GM23338 (cell line): ENCODE results near the gene SRPX2. TPM values are rescaled to one million over a fixed set of nuclear protein-coding genes. Genes with fewer than 3 reads are reported as not detected.

Experiments used
- ATAC-seq: fragments of 200-7000 bp; cut with Tn5 transposase; 3 replicates; pipeline ENCODE4 v1.9.1; 2020
- DNase-seq: peaks from one replicate; pipeline ENCODE4 v3.0.0-alpha.2; 2015; ENCODE audit warnings: low spot score
- H2AFZ ChIP-seq: fragments of 200-600 bp; sonication (generic); 2 replicates; pipeline ENCODE4 v1.8.0; 2016; ENCODE audit warnings: antibody characterized with exemption, mild to moderate bottlenecking, moderate library complexity
- H3F3A ChIP-seq: fragments of 200-600 bp; sonication (generic); replicated peaks from 2 replicates; pipeline ENCODE4 v1.8.0; 2017; ENCODE audit warnings: antibody characterized with exemption, mixed run types, low read depth
- H3K27ac ChIP-seq: fragments of 200-600 bp; sonication (generic); 2 replicates; pipeline ENCODE4 v1.6.1; 2016; ENCODE audit warnings: low read depth
- H3K27me3 ChIP-seq: fragments of 200-600 bp; sonication (generic); 2 replicates; pipeline ENCODE4 v1.8.0; 2016; ENCODE audit warnings: mild to moderate bottlenecking, mixed run types, moderate library complexity; ENCODE audit not compliant: insufficient read depth
- H3K36me3 ChIP-seq: fragments of 200-600 bp; sonication (generic); 2 replicates; pipeline ENCODE4 v1.8.0; 2016; ENCODE audit warnings: mild to moderate bottlenecking; ENCODE audit not compliant: insufficient read depth
- H3K4me1 ChIP-seq: fragments of 200-600 bp; sonication (generic); 2 replicates; pipeline ENCODE4 v1.8.0; 2016; ENCODE audit warnings: mild to moderate bottlenecking, moderate library complexity; ENCODE audit not compliant: insufficient read depth
- H3K4me2 ChIP-seq: fragments of 200-600 bp; sonication (generic); 2 replicates; pipeline ENCODE4 v1.7.1; 2017; ENCODE audit warnings: mixed run types
- H3K4me3 ChIP-seq: fragments of 200-600 bp; sonication (generic); 2 replicates; pipeline ENCODE4 v1.6.1; 2016; ENCODE audit warnings: mixed run types
- H3K79me2 ChIP-seq: fragments of 200-600 bp; sonication (generic); replicated peaks from 2 replicates; pipeline ENCODE4 v1.8.0; 2017; ENCODE audit warnings: mild to moderate bottlenecking; ENCODE audit not compliant: insufficient read depth
- H3K9me2 ChIP-seq: fragments of 200-600 bp; sonication (generic); 2 replicates; pipeline ENCODE4 v1.8.0; 2017; ENCODE audit not compliant: insufficient read depth
- H4K20me1 ChIP-seq: fragments of 200-600 bp; sonication (generic); replicated peaks from 2 replicates; pipeline ENCODE4 v1.8.0; 2017; ENCODE audit warnings: mild to moderate bottlenecking; ENCODE audit not compliant: insufficient read depth
- H3K27ac Mint-ChIP-seq: 2 replicates; pipeline ENCODE4 v1.8.0; 2020; ENCODE audit warnings: inconsistent platforms, mild to moderate bottlenecking, moderate library complexity, mixed read lengths
- H3K27me3 Mint-ChIP-seq: 3 replicates; pipeline ENCODE4 v1.8.0; 2022; ENCODE audit warnings: low read depth, mild to moderate bottlenecking, moderate library complexity, mixed read lengths, inconsistent platforms; ENCODE audit not compliant: insufficient read depth, poor library complexity
- H3K36me3 Mint-ChIP-seq: 3 replicates; pipeline ENCODE4 v1.8.0; 2021; ENCODE audit warnings: low read depth, mild to moderate bottlenecking, inconsistent platforms, moderate library complexity, mixed read lengths
- H3K4me1 Mint-ChIP-seq: 3 replicates; pipeline ENCODE4 v1.8.0; 2020; ENCODE audit warnings: mild to moderate bottlenecking, inconsistent platforms, mixed read lengths
- H3K4me3 Mint-ChIP-seq: 3 replicates; pipeline ENCODE4 v1.8.0; 2021; ENCODE audit warnings: moderate library complexity, mild to moderate bottlenecking, inconsistent platforms, mixed read lengths
- H3K9me3 Mint-ChIP-seq: 3 replicates; pipeline ENCODE4 v1.8.0; 2020; ENCODE audit warnings: moderate library complexity, mild to moderate bottlenecking, inconsistent platforms, mixed read lengths
- CREB1 ChIP-seq: fragments of 250-450 bp; sonication (Bioruptor Pico); IDR thresholded peaks from 2 replicates; pipeline ENCODE4 v1.5.0; 2020; ENCODE audit warnings: low read depth, mild to moderate bottlenecking, moderate library complexity
- CTCF ChIP-seq, 2 experiments: fragments of 200-600 bp in 1 of 2; sonication (generic) in 1 of 2; conservative IDR thresholded peaks; 2 replicates each; pipeline versions ENCODE4 v1.5.1 to v1.6.1; 2016 to 2017; ENCODE audit warnings: antibody characterized with exemption in 2 of 2, low read depth in 2 of 2, mild to moderate bottlenecking in 2 of 2, moderate library complexity in 1 of 2
- ETS1 ChIP-seq: IDR thresholded peaks from 2 replicates; pipeline ENCODE4 v1.6.1; 2016; ENCODE audit warnings: antibody characterized with exemption
- EZH2 ChIP-seq: fragments of 200-600 bp; sonication (generic); IDR thresholded peaks from one replicate; pipeline ENCODE4 v1.8.0; 2017; ENCODE audit warnings: antibody characterized with exemption, mild to moderate bottlenecking, low read depth; ENCODE audit not compliant: unreplicated experiment
- EZH2phosphoT487 ChIP-seq: fragments of 200-600 bp; sonication (generic); IDR thresholded peaks from one replicate; pipeline ENCODE4 v1.8.1; 2018; ENCODE audit warnings: antibody characterized with exemption; ENCODE audit not compliant: unreplicated experiment
- JUNB ChIP-seq: IDR thresholded peaks from one replicate; pipeline ENCODE4 v1.6.1; 2016; ENCODE audit warnings: antibody characterized with exemption; ENCODE audit not compliant: unreplicated experiment
- NANOG ChIP-seq: IDR thresholded peaks from 2 replicates; pipeline ENCODE4 v1.6.1; 2016; ENCODE audit warnings: antibody characterized with exemption, borderline replicate concordance
- POLR2AphosphoS5 ChIP-seq: IDR thresholded peaks from 2 replicates; pipeline ENCODE4 v1.6.1; 2016; ENCODE audit warnings: antibody characterized with exemption, low read depth
- REST ChIP-seq: IDR thresholded peaks from one replicate; pipeline ENCODE4 v1.6.1; 2018; ENCODE audit warnings: antibody characterized with exemption; ENCODE audit not compliant: unreplicated experiment
- STAT1 ChIP-seq: IDR thresholded peaks from one replicate; pipeline ENCODE4 v1.6.1; 2016; ENCODE audit warnings: antibody characterized with exemption; ENCODE audit not compliant: unreplicated experiment
- ZNF114 ChIP-seq: fragments of 250-450 bp; sonication (Bioruptor Pico); IDR thresholded peaks from 2 replicates; pipeline ENCODE4 v1.5.0; 2020; ENCODE audit warnings: mild to moderate bottlenecking, moderate library complexity
- ZNF331 ChIP-seq: fragments of 250-450 bp; sonication (Bioruptor Pico); IDR thresholded peaks from 2 replicates; pipeline ENCODE4 v1.5.0; 2020; ENCODE audit warnings: low read depth, mild to moderate bottlenecking, moderate library complexity
- ZNF462 ChIP-seq: fragments of 250-450 bp; sonication (Bioruptor Pico); IDR thresholded peaks from 2 replicates; pipeline ENCODE4 v1.5.0; 2020; ENCODE audit warnings: mild to moderate bottlenecking, moderate library complexity
- polyA plus RNA-seq: library from polyadenylated mRNA; unstranded; fragments of >200 nt; fragmentation: Nextera tagmentation; extraction: Ambion mirVana; gene quantifications from 2 replicates; pipeline ENCODE4 v1.2.1, GENCODE V29; 2016
- total RNA-seq: library from RNA; depleted of rRNA; stranded (reverse); fragments of >200 nt; shearing (Covaris generic); gene quantifications from 2 replicates; pipeline ENCODE4 v1.2.3, GENCODE V29; 2014

The SRPX2 gene
- total and polyA plus RNA-seq, 2 experiments from 2014 or later, result not detected

GRCh38 chrX:100649550-100650356 is 5.8 kb downstream of the SRPX2 start:
- H4K20me1 ChIP-seq, result no peaks in the 10 kb centered on the region
- peak; percentile 79 for ATAC-seq
- no peaks in the 10 kb centered on the region for H3K27me3 ChIP-seq
- no peak overlapping the region for H3K4me3 ChIP-seq
- no peak for DNase-seq
- H2AFZ ChIP-seq, result 0 out of 2 replicates have a peak overlapping the region, but pooled peaks have one; percentile 23
- no peak overlapping the region for H3K27ac Mint-ChIP-seq
- no peaks in the 10 kb centered on the region for H3K36me3 Mint-ChIP-seq
- no peak overlapping the region for H3K4me3 Mint-ChIP-seq
- no peaks in the 10 kb centered on the region for H3K79me2 ChIP-seq
- peaks cover 1% of the 10 kb centered on the region for H3K27me3 Mint-ChIP-seq
- no peak overlapping the region for H3K27ac ChIP-seq
- H3K36me3 ChIP-seq, result no peaks in the 10 kb centered on the region
- no peaks in the 10 kb centered on the region for H3K9me2 ChIP-seq
- no peaks in the 10 kb centered on the region for H3F3A ChIP-seq
- TF ChIP-seq REST (no peak), CREB1 (CRISPR knock-in tag) (no peak), JUNB (no peak), EZH2phosphoT487 (no peak), POLR2AphosphoS5 (no peak), ZNF114 (CRISPR knock-in tag) (no peak), ZNF331 (CRISPR knock-in tag) (no peak), EZH2 (no peak), NANOG (no peak), STAT1 (no peak), ETS1 (no peak), ZNF462 (CRISPR knock-in tag) (no peak), CTCF (conservative IDR thresholded peaks at IDR 0.05; ENCODE audit: low read depth in 2 of 2) (no peak)
- no peaks in the 10 kb centered on the region for H3K9me3 Mint-ChIP-seq
- H3K4me1 Mint-ChIP-seq, result peaks cover 18% of the 10 kb centered on the region
- peaks cover 5% of the 10 kb centered on the region for H3K4me1 ChIP-seq
- H3K4me2 ChIP-seq, result peak overlapping the region; percentile 24; the same call in 1 of the 2 replicates
